DND-41 (cell line): ENCODE results near the gene SMARCA1.

Experiments
- ATAC-seq: fragments of 200-7000 bp; cut with Tn5 transposase; 3 replicates; pipeline ENCODE4 v1.9.1; 2021; ENCODE audit warnings: low read depth; ENCODE audit not compliant: insufficient read depth
- DNase-seq: peaks from one replicate; pipeline ENCODE4 v3.0.0-alpha.2; 2020
- H2AFZ ChIP-seq: 2 replicates; pipeline ENCODE4 v1.6.0; 2012; ENCODE audit warnings: low read depth, low read length
- H3K27ac ChIP-seq: 2 replicates; pipeline ENCODE4 v1.5.1; 2012; ENCODE audit warnings: low read length, inconsistent platforms
- H3K27me3 ChIP-seq: fragments of 200-600 bp; sonication (generic); 2 replicates; pipeline ENCODE4 v1.6.0; 2012; ENCODE audit warnings: low read length, mild to moderate bottlenecking, inconsistent platforms; ENCODE audit not compliant: insufficient read depth, poor library complexity
- H3K36me3 ChIP-seq: 2 replicates; pipeline ENCODE4 v1.5.1; 2012; ENCODE audit warnings: low read length, inconsistent platforms; ENCODE audit not compliant: insufficient read depth
- H3K4me1 ChIP-seq: 2 replicates; pipeline ENCODE4 v1.5.1; 2012; ENCODE audit warnings: mild to moderate bottlenecking, low read length; ENCODE audit not compliant: insufficient read depth
- H3K4me2 ChIP-seq: 2 replicates; pipeline ENCODE4 v1.6.0; 2012; ENCODE audit warnings: mild to moderate bottlenecking, moderate library complexity, low read length, inconsistent platforms; ENCODE audit not compliant: insufficient read depth
- H3K4me3 ChIP-seq, 2 experiments: fragments of 200-600 bp in 1 of 2; shearing (Covaris generic) in 1 of 2; 2 replicates each; pipeline ENCODE4 v1.5.1; 2012 to 2016; ENCODE audit warnings: inconsistent platforms in 2 of 2, low read length in 2 of 2, mild to moderate bottlenecking in 2 of 2, low read depth in 1 of 2, moderate library complexity in 1 of 2
- H3K79me2 ChIP-seq: 2 replicates; pipeline ENCODE4 v1.6.0; 2012; ENCODE audit warnings: low read length, inconsistent platforms; ENCODE audit not compliant: insufficient read depth
- H3K9ac ChIP-seq: 2 replicates; pipeline ENCODE4 v1.6.0; 2012; ENCODE audit warnings: low read depth, mild to moderate bottlenecking, inconsistent platforms, low read length, moderate library complexity
- H3K9me3 ChIP-seq: 2 replicates; pipeline ENCODE4 v1.5.1; 2012; ENCODE audit warnings: low read length, moderate library complexity, mild to moderate bottlenecking, inconsistent platforms; ENCODE audit not compliant: insufficient read depth, severe bottlenecking
- H4K20me1 ChIP-seq: 2 replicates; pipeline ENCODE4 v1.6.0; 2012; ENCODE audit warnings: low read length; ENCODE audit not compliant: insufficient read depth
- EZH2 ChIP-seq: IDR thresholded peaks from 3 replicates; pipeline ENCODE4 v1.6.1; 2012; ENCODE audit warnings: borderline replicate concordance, low read depth, mild to moderate bottlenecking, moderate library complexity, low read length, inconsistent platforms; ENCODE audit not compliant: severe bottlenecking
- TF ChIP-seq, protein P1 (sequence below): IDR thresholded peaks from 2 replicates; pipeline ENCODE4 v1.5.1; 2012; ENCODE audit warnings: borderline replicate concordance, low read length, moderate library complexity, mild to moderate bottlenecking; ENCODE audit not compliant: poor library complexity, severe bottlenecking; ENCODE audit errors: extremely low read depth

SMARCA1 gene

GRCh38 chrX:129497146-129497843 lies 26.0 kb downstream of the SMARCA1 start:
- Histone ChIP-seq H2AFZ (no peak overlapping the region), H3K4me1 (no peaks in the 10 kb centered on the region), H3K9me3 (no peaks in the 10 kb centered on the region), H4K20me1 (no peaks in the 10 kb centered on the region), H3K27me3 (no peaks in the 10 kb centered on the region), H3K4me3 (no peak overlapping the region), H3K36me3 (no peaks in the 10 kb centered on the region), H3K9ac (no peak overlapping the region), H3K4me2 (no peak overlapping the region), H3K27ac (no peak overlapping the region), H3K79me2 (no peaks in the 10 kb centered on the region)
- DNase-seq (no peak), ATAC-seq (no peak)
- TF ChIP-seq, protein P1, sequence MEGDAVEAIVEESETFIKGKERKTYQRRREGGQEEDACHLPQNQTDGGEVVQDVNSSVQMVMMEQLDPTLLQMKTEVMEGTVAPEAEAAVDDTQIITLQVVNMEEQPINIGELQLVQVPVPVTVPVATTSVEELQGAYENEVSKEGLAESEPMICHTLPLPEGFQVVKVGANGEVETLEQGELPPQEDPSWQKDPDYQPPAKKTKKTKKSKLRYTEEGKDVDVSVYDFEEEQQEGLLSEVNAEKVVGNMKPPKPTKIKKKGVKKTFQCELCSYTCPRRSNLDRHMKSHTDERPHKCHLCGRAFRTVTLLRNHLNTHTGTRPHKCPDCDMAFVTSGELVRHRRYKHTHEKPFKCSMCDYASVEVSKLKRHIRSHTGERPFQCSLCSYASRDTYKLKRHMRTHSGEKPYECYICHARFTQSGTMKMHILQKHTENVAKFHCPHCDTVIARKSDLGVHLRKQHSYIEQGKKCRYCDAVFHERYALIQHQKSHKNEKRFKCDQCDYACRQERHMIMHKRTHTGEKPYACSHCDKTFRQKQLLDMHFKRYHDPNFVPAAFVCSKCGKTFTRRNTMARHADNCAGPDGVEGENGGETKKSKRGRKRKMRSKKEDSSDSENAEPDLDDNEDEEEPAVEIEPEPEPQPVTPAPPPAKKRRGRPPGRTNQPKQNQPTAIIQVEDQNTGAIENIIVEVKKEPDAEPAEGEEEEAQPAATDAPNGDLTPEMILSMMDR: no peak
- TF ChIP-seq EZH2: no peak

GRCh38 chrX:129496625-129497024 lies 26.7 kb downstream of the SMARCA1 start:
- H2AFZ ChIP-seq: no peak overlapping the region
- no peak overlapping the region for H3K4me3 ChIP-seq
- TF ChIP-seq, protein P1: no peak
- TF ChIP-seq EZH2: no peak
- no peak overlapping the region for H3K27ac ChIP-seq
- no peak overlapping the region for H3K4me2 ChIP-seq
- no peaks in the 10 kb centered on the region for H3K9me3 ChIP-seq
- no peaks in the 10 kb centered on the region for H3K4me1 ChIP-seq
- no peaks in the 10 kb centered on the region for H3K36me3 ChIP-seq
- no peaks in the 10 kb centered on the region for H3K27me3 ChIP-seq
- H3K9ac ChIP-seq: no peak overlapping the region
- no peak for DNase-seq
- no peaks in the 10 kb centered on the region for H4K20me1 ChIP-seq
- ATAC-seq: no peak
- H3K79me2 ChIP-seq: no peaks in the 10 kb centered on the region

DNA sequence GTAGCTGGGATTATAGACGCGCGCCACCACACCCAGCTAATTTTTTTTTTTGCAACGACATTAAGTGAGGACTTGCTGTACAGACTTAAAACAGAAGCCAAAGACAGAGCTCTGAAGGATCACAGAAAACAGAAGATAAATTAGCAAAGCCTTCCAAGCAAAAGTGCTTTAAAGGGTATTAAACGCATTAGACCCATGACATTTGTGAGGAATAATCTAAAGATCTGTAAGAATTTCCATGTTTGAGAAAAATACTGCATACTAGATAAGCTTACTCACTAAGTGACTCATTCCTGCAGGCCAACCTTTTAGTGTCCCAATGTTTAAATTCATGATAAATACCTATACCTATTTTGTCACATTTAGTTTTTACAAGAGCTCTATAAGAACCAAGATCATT lies 27.4 kb downstream of the SMARCA1 start:
- Histone ChIP-seq H3K4me1 (no peaks in the 10 kb centered on the region), H3K79me2 (no peaks in the 10 kb centered on the region), H2AFZ (no peak overlapping the region), H3K4me2 (no peak overlapping the region), H3K9ac (no peak overlapping the region), H4K20me1 (no peaks in the 10 kb centered on the region), H3K27me3 (no peaks in the 10 kb centered on the region), H3K4me3 (no peak overlapping the region), H3K9me3 (no peaks in the 10 kb centered on the region), H3K27ac (no peak overlapping the region), H3K36me3 (no peaks in the 10 kb centered on the region)
- no peak for DNase-seq
- TF ChIP-seq EZH2: no peak
- TF ChIP-seq, protein P1: no peak
- ATAC-seq: no peak

GRCh38 chrX:129494887-129495286 lies 28.4 kb downstream of the SMARCA1 start:
- no peak overlapping the region for H3K4me2 ChIP-seq
- ATAC-seq: no peak
- H3K36me3 ChIP-seq: no peaks in the 10 kb centered on the region
- no peaks in the 10 kb centered on the region for H3K27me3 ChIP-seq
- no peak overlapping the region for H3K27ac ChIP-seq
- H3K4me3 ChIP-seq: no peak overlapping the region
- TF ChIP-seq, protein P1: no peak
- TF ChIP-seq EZH2: no peak
- H2AFZ ChIP-seq: no peak overlapping the region
- no peaks in the 10 kb centered on the region for H3K4me1 ChIP-seq
- no peaks in the 10 kb centered on the region for H3K9me3 ChIP-seq
- no peak for DNase-seq
- no peaks in the 10 kb centered on the region for H4K20me1 ChIP-seq
- H3K9ac ChIP-seq: no peak overlapping the region
- H3K79me2 ChIP-seq: no peaks in the 10 kb centered on the region
